Measurements from ENCODE around the gene TMPRSS11D.

DNA sequence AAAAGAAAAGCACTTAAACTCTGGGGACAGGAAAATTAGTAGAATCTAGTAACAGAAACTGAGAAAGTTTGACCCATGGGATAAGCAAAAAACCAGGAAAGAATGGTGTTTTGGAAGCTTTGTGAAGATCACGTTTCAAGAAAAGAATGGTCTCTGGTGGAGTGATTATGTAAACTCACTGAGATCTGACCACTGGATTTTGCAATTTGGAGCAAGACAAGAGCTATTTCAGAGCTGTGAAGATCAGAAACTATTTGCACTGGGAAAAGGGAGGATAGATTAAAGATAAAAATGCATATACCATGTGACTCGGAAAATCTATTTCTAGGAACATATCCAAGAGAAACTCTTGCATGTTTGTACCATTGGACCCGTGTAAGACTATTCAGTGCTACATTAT, 4.3 kb downstream of the TMPRSS11D start:
- TF ChIP-seq MAX (IDR thresholded peaks at IDR 0.05) (no peak), POLR2A (IDR thresholded peaks at IDR 0.05; ENCODE audit: low read length) (no peak), EP300 (IDR thresholded peaks at IDR 0.05) (no peak), JUN (IDR thresholded peaks at IDR 0.05) (no peak), MAFK (IDR thresholded peaks at IDR 0.05; ENCODE audit: partially characterized antibody) (no peak), ZNF302 (CRISPR knock-in tag; IDR thresholded peaks at IDR 0.05) (no peak), REST (IDR thresholded peaks at IDR 0.05) (no peak), POLR2AphosphoS2 (conservative IDR thresholded peaks at IDR 0.05; ENCODE audit: low read length) (no peak), PBX3 (IDR thresholded peaks at IDR 0.05) (no peak), RARB (CRISPR knock-in tag; IDR thresholded peaks at IDR 0.05) (no peak), GATA3 (IDR thresholded peaks at IDR 0.05; ENCODE audit: borderline replicate concordance) (no peak)
- TF ChIP-seq, protein P1, sequence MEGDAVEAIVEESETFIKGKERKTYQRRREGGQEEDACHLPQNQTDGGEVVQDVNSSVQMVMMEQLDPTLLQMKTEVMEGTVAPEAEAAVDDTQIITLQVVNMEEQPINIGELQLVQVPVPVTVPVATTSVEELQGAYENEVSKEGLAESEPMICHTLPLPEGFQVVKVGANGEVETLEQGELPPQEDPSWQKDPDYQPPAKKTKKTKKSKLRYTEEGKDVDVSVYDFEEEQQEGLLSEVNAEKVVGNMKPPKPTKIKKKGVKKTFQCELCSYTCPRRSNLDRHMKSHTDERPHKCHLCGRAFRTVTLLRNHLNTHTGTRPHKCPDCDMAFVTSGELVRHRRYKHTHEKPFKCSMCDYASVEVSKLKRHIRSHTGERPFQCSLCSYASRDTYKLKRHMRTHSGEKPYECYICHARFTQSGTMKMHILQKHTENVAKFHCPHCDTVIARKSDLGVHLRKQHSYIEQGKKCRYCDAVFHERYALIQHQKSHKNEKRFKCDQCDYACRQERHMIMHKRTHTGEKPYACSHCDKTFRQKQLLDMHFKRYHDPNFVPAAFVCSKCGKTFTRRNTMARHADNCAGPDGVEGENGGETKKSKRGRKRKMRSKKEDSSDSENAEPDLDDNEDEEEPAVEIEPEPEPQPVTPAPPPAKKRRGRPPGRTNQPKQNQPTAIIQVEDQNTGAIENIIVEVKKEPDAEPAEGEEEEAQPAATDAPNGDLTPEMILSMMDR (IDR thresholded peaks at IDR 0.05) = no peak
- TF ChIP-seq, protein P2, sequence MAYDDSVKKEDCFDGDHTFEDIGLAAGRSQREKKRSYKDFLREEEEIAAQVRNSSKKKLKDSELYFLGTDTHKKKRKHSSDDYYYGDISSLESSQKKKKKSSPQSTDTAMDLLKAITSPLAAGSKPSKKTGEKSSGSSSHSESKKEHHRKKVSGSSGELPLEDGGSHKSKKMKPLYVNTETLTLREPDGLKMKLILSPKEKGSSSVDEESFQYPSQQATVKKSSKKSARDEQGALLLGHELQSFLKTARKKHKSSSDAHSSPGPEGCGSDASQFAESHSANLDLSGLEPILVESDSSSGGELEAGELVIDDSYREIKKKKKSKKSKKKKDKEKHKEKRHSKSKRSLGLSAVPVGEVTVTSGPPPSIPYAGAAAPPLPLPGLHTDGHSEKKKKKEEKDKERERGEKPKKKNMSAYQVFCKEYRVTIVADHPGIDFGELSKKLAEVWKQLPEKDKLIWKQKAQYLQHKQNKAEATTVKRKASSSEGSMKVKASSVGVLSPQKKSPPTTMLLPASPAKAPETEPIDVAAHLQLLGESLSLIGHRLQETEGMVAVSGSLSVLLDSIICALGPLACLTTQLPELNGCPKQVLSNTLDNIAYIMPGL (CRISPR knock-in tag; IDR thresholded peaks at IDR 0.05; ENCODE audit: borderline replicate concordance) = no peak
- TF ChIP-seq, protein P3, sequence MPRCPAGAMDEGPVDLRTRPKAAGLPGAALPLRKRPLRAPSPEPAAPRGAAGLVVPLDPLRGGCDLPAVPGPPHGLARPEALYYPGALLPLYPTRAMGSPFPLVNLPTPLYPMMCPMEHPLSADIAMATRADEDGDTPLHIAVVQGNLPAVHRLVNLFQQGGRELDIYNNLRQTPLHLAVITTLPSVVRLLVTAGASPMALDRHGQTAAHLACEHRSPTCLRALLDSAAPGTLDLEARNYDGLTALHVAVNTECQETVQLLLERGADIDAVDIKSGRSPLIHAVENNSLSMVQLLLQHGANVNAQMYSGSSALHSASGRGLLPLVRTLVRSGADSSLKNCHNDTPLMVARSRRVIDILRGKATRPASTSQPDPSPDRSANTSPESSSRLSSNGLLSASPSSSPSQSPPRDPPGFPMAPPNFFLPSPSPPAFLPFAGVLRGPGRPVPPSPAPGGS (IDR thresholded peaks at IDR 0.05) = no peak
